ENCODE results near the gene SCFD2.

Gene SCFD2

GRCh38 chr4:53131562-53131925 lies 234.3 kb downstream of the SCFD2 start:
- Histone ChIP-seq H3K9me3 (ENCODE audit: control insufficient read depth, low read length) (no peaks in the 10 kb centered on the region), H3K4me1 (ENCODE audit: control insufficient read depth, insufficient read depth, low read length, poor library complexity, severe bottlenecking) (no peaks in the 10 kb centered on the region), H3K27me3 (replicated peaks; ENCODE audit: control insufficient read depth, insufficient read depth, low read length, poor library complexity, severe bottlenecking) (no peaks in the 10 kb centered on the region), H3K27ac (ENCODE audit: insufficient read depth, low read length, poor library complexity, severe bottlenecking) (no peak overlapping the region), H3K36me3 (ENCODE audit: control insufficient read depth, insufficient read depth, low read length) (no peaks in the 10 kb centered on the region), H3K4me3 (ENCODE audit: insufficient read depth, low read depth, low read length, poor library complexity, severe bottlenecking) (no peak overlapping the region)
- DNase-seq: no peak

GRCh38 chr4:53130896-53131561 lies 234.8 kb downstream of the SCFD2 start:
- Histone ChIP-seq H3K4me3 (ENCODE audit: insufficient read depth, low read depth, low read length, poor library complexity, severe bottlenecking) (no peak overlapping the region), H3K9me3 (ENCODE audit: control insufficient read depth, low read length) (no peaks in the 10 kb centered on the region), H3K27me3 (replicated peaks; ENCODE audit: control insufficient read depth, insufficient read depth, low read length, poor library complexity, severe bottlenecking) (no peaks in the 10 kb centered on the region), H3K27ac (ENCODE audit: insufficient read depth, low read length, poor library complexity, severe bottlenecking) (no peak overlapping the region), H3K36me3 (ENCODE audit: control insufficient read depth, insufficient read depth, low read length) (no peaks in the 10 kb centered on the region), H3K4me1 (ENCODE audit: control insufficient read depth, insufficient read depth, low read length, poor library complexity, severe bottlenecking) (no peaks in the 10 kb centered on the region)
- no peak for DNase-seq

GRCh38 chr4:53128706-53129357 lies 237.0 kb downstream of the SCFD2 start:
- H3K27me3 ChIP-seq (replicated peaks; ENCODE audit: control insufficient read depth, insufficient read depth, low read length, poor library complexity, severe bottlenecking): no peaks in the 10 kb centered on the region
- H3K27ac ChIP-seq (ENCODE audit: insufficient read depth, low read length, poor library complexity, severe bottlenecking): no peak overlapping the region
- no peaks in the 10 kb centered on the region for H3K36me3 ChIP-seq (ENCODE audit: control insufficient read depth, insufficient read depth, low read length)
- H3K4me3 ChIP-seq (ENCODE audit: insufficient read depth, low read depth, low read length, poor library complexity, severe bottlenecking): no peak overlapping the region
- no peaks in the 10 kb centered on the region for H3K4me1 ChIP-seq (ENCODE audit: control insufficient read depth, insufficient read depth, low read length, poor library complexity, severe bottlenecking)
- H3K9me3 ChIP-seq (ENCODE audit: control insufficient read depth, low read length): no peaks in the 10 kb centered on the region
- DNase-seq: no peak

- Histone ChIP-seq H3K36me3 (ENCODE audit: control insufficient read depth, insufficient read depth, low read length) (no peaks in the 10 kb centered on the region), H3K4me3 (ENCODE audit: insufficient read depth, low read depth, low read length, poor library complexity, severe bottlenecking) (no peak overlapping the region), H3K27ac (ENCODE audit: insufficient read depth, low read length, poor library complexity, severe bottlenecking) (no peak overlapping the region), H3K27me3 (replicated peaks; ENCODE audit: control insufficient read depth, insufficient read depth, low read length, poor library complexity, severe bottlenecking) (no peaks in the 10 kb centered on the region), H3K9me3 (ENCODE audit: control insufficient read depth, low read length) (no peaks in the 10 kb centered on the region), H3K4me1 (ENCODE audit: control insufficient read depth, insufficient read depth, low read length, poor library complexity, severe bottlenecking) (no peaks in the 10 kb centered on the region)
- no peak for DNase-seq
Measured at GRCh38 chr4:53128231-53128630, 237.6 kb downstream of the SCFD2 start.

GRCh38 chr4:53127365-53127764 lies 238.5 kb downstream of the SCFD2 start:
- H3K4me1 ChIP-seq (ENCODE audit: control insufficient read depth, insufficient read depth, low read length, poor library complexity, severe bottlenecking): no peaks in the 10 kb centered on the region
- no peaks in the 10 kb centered on the region for H3K36me3 ChIP-seq (ENCODE audit: control insufficient read depth, insufficient read depth, low read length)
- DNase-seq: no peak
- H3K4me3 ChIP-seq (ENCODE audit: insufficient read depth, low read depth, low read length, poor library complexity, severe bottlenecking): no peak overlapping the region
- H3K9me3 ChIP-seq (ENCODE audit: control insufficient read depth, low read length): no peaks in the 10 kb centered on the region
- no peak overlapping the region for H3K27ac ChIP-seq (ENCODE audit: insufficient read depth, low read length, poor library complexity, severe bottlenecking)
- no peaks in the 10 kb centered on the region for H3K27me3 ChIP-seq (replicated peaks; ENCODE audit: control insufficient read depth, insufficient read depth, low read length, poor library complexity, severe bottlenecking)

GRCh38 chr4:53126099-53126498 lies 239.8 kb downstream of the SCFD2 start:
- Histone ChIP-seq H3K9me3 (ENCODE audit: control insufficient read depth, low read length) (no peaks in the 10 kb centered on the region), H3K27ac (ENCODE audit: insufficient read depth, low read length, poor library complexity, severe bottlenecking) (no peak overlapping the region), H3K36me3 (ENCODE audit: control insufficient read depth, insufficient read depth, low read length) (no peaks in the 10 kb centered on the region), H3K4me1 (ENCODE audit: control insufficient read depth, insufficient read depth, low read length, poor library complexity, severe bottlenecking) (no peaks in the 10 kb centered on the region), H3K27me3 (replicated peaks; ENCODE audit: control insufficient read depth, insufficient read depth, low read length, poor library complexity, severe bottlenecking) (no peaks in the 10 kb centered on the region), H3K4me3 (ENCODE audit: insufficient read depth, low read depth, low read length, poor library complexity, severe bottlenecking) (no peak overlapping the region)
- no peak for DNase-seq

- Histone ChIP-seq H3K9me3 (ENCODE audit: control insufficient read depth, low read length) (no peaks in the 10 kb centered on the region), H3K4me3 (ENCODE audit: insufficient read depth, low read depth, low read length, poor library complexity, severe bottlenecking) (no peak overlapping the region), H3K27me3 (replicated peaks; ENCODE audit: control insufficient read depth, insufficient read depth, low read length, poor library complexity, severe bottlenecking) (no peaks in the 10 kb centered on the region), H3K4me1 (ENCODE audit: control insufficient read depth, insufficient read depth, low read length, poor library complexity, severe bottlenecking) (no peaks in the 10 kb centered on the region), H3K27ac (ENCODE audit: insufficient read depth, low read length, poor library complexity, severe bottlenecking) (no peak overlapping the region), H3K36me3 (ENCODE audit: control insufficient read depth, insufficient read depth, low read length) (no peaks in the 10 kb centered on the region)
- DNase-seq: no peak
Measured at GRCh38 chr4:53123819-53124218, 242.0 kb downstream of the SCFD2 start.

GRCh38 chr4:53123171-53123570 lies 242.7 kb downstream of the SCFD2 start:
- H3K27me3 ChIP-seq (replicated peaks; ENCODE audit: control insufficient read depth, insufficient read depth, low read length, poor library complexity, severe bottlenecking): no peaks in the 10 kb centered on the region
- no peak overlapping the region for H3K4me3 ChIP-seq (ENCODE audit: insufficient read depth, low read depth, low read length, poor library complexity, severe bottlenecking)
- no peaks in the 10 kb centered on the region for H3K9me3 ChIP-seq (ENCODE audit: control insufficient read depth, low read length)
- H3K4me1 ChIP-seq (ENCODE audit: control insufficient read depth, insufficient read depth, low read length, poor library complexity, severe bottlenecking): no peaks in the 10 kb centered on the region
- no peak for DNase-seq
- no peaks in the 10 kb centered on the region for H3K36me3 ChIP-seq (ENCODE audit: control insufficient read depth, insufficient read depth, low read length)
- no peak overlapping the region for H3K27ac ChIP-seq (ENCODE audit: insufficient read depth, low read length, poor library complexity, severe bottlenecking)

- Histone ChIP-seq H3K27me3 (replicated peaks; ENCODE audit: control insufficient read depth, insufficient read depth, low read length, poor library complexity, severe bottlenecking) (no peaks in the 10 kb centered on the region), H3K36me3 (ENCODE audit: control insufficient read depth, insufficient read depth, low read length) (no peaks in the 10 kb centered on the region), H3K4me3 (ENCODE audit: insufficient read depth, low read depth, low read length, poor library complexity, severe bottlenecking) (no peak overlapping the region), H3K4me1 (ENCODE audit: control insufficient read depth, insufficient read depth, low read length, poor library complexity, severe bottlenecking) (no peaks in the 10 kb centered on the region), H3K9me3 (ENCODE audit: control insufficient read depth, low read length) (no peaks in the 10 kb centered on the region), H3K27ac (ENCODE audit: insufficient read depth, low read length, poor library complexity, severe bottlenecking) (no peak overlapping the region)
- DNase-seq: no peak
Measured at GRCh38 chr4:53122280-53123116, 243.4 kb downstream of the SCFD2 start.

- no peaks in the 10 kb centered on the region for H3K4me1 ChIP-seq (ENCODE audit: control insufficient read depth, insufficient read depth, low read length, poor library complexity, severe bottlenecking)
- H3K36me3 ChIP-seq (ENCODE audit: control insufficient read depth, insufficient read depth, low read length): no peaks in the 10 kb centered on the region
- no peak for DNase-seq
- no peaks in the 10 kb centered on the region for H3K27me3 ChIP-seq (replicated peaks; ENCODE audit: control insufficient read depth, insufficient read depth, low read length, poor library complexity, severe bottlenecking)
- H3K9me3 ChIP-seq (ENCODE audit: control insufficient read depth, low read length): no peaks in the 10 kb centered on the region
- H3K27ac ChIP-seq (ENCODE audit: insufficient read depth, low read length, poor library complexity, severe bottlenecking): no peak overlapping the region
- H3K4me3 ChIP-seq (ENCODE audit: insufficient read depth, low read depth, low read length, poor library complexity, severe bottlenecking): no peak overlapping the region
Measured at GRCh38 chr4:53121264-53121865, 244.5 kb downstream of the SCFD2 start.
